ENCODE data around the gene POU5F1. TPM values are rescaled to one million over a fixed set of nuclear protein-coding genes. Genes with fewer than 3 reads are reported as not detected.

POU5F1 gene
- total RNA-seq, 2 experiments from 2014 or later, result 0.44 to 0.86 TPM

DNA sequence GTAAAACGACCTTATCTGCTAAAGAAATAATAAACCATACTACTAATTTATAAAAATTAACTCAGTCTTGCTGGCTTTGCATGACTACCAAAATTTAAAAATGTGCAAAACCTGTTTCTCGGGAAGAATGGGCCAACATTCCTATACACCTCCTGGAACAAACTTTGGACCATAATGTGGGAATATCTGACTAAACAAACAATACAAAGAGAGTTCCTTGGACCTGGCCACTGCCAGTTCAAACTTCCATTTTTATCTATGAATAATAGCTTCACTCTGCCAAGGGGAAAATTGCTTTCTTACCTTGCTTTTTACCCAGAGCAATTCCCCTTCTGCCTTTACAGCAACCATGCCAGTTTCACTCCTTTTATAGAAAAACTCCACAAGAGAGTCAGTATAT lies 38.7 kb upstream of the POU5F1 start:
- TF ChIP-seq, protein P1, sequence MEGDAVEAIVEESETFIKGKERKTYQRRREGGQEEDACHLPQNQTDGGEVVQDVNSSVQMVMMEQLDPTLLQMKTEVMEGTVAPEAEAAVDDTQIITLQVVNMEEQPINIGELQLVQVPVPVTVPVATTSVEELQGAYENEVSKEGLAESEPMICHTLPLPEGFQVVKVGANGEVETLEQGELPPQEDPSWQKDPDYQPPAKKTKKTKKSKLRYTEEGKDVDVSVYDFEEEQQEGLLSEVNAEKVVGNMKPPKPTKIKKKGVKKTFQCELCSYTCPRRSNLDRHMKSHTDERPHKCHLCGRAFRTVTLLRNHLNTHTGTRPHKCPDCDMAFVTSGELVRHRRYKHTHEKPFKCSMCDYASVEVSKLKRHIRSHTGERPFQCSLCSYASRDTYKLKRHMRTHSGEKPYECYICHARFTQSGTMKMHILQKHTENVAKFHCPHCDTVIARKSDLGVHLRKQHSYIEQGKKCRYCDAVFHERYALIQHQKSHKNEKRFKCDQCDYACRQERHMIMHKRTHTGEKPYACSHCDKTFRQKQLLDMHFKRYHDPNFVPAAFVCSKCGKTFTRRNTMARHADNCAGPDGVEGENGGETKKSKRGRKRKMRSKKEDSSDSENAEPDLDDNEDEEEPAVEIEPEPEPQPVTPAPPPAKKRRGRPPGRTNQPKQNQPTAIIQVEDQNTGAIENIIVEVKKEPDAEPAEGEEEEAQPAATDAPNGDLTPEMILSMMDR (conservative IDR thresholded peaks at IDR 0.05; ENCODE audit: low read length), result no peak
- TF ChIP-seq EZH2phosphoT487 (IDR thresholded peaks at IDR 0.05; ENCODE audit: borderline replicate concordance, low read depth, low read length), result no peak
- Histone ChIP-seq H3K4me1 (ENCODE audit: insufficient read depth, low read length, poor library complexity, severe bottlenecking) (peaks cover 30% of the 10 kb centered on the region), H3K27ac (ENCODE audit: low read depth, low read length, poor library complexity, severe bottlenecking) (no peak overlapping the region), H2AFZ (ENCODE audit: low read length) (no peak overlapping the region), H3K9me2 (ENCODE audit: insufficient read depth, low read length) (no peaks in the 10 kb centered on the region), H3K4me2 (ENCODE audit: low read length) (no peak overlapping the region), H3K4me3 (ENCODE audit: low read depth, low read length, poor library complexity, severe bottlenecking) (no peak overlapping the region), H3K79me2 (ENCODE audit: insufficient read depth, low read depth, low read length) (no peaks in the 10 kb centered on the region), H3K9me3 (ENCODE audit: low read length) (peaks cover under 1% of the 10 kb centered on the region; the same call in 1 of the 2 replicates), H3K36me3 (ENCODE audit: insufficient read depth, low read length) (no peaks in the 10 kb centered on the region), H4K20me1 (ENCODE audit: insufficient read depth, low read length) (no peaks in the 10 kb centered on the region)
- no TSS peak for BruUV-seq (replicated peaks)
- ChIA-PET CTCF (ENCODE audit: unreplicated experiment) (no interaction called here), POLR2A (interaction anchor here (1.6 kb wide), 1 partner anchor 9 kb away, joined by 8 read pairs; no protein-coding TSS in a partner anchor)
- intact Hi-C loops (cut with micrococcal nuclease; ENCODE audit: unreplicated experiment), result no loop called here
- DNase-seq (ENCODE audit: low spot score), result no peak

- BruUV-seq (replicated peaks), result no TSS peak
Measured at GRCh38 chr6:31208506-31208905, 38.0 kb upstream of the POU5F1 start.

GRCh38 chr6:31205638-31206037 lies 35.2 kb upstream of the POU5F1 start:
- intact Hi-C loops (cut with micrococcal nuclease; ENCODE audit: unreplicated experiment), result no loop called here
- H3K4me1 ChIP-seq (ENCODE audit: insufficient read depth, low read length, poor library complexity, severe bottlenecking), result peaks cover 61% of the 10 kb centered on the region
- no peak overlapping the region; the same call in 1 of the 2 replicates for H2AFZ ChIP-seq (ENCODE audit: low read length)
- H3K4me2 ChIP-seq (ENCODE audit: low read length), result 0 out of 2 replicates have a peak overlapping the region, but pooled peaks have one; percentile 28
- no peaks in the 10 kb centered on the region for H3K9me2 ChIP-seq (ENCODE audit: insufficient read depth, low read length)
- H3K36me3 ChIP-seq (ENCODE audit: insufficient read depth, low read length), result peaks cover 10% of the 10 kb centered on the region
- POLR2A ChIA-PET, result interaction anchor here (0.7 kb wide), 2 partner anchors 77 to 173 kb away, joined by 3 to 4 read pairs; no protein-coding TSS in a partner anchor
- no peak for DNase-seq (ENCODE audit: low spot score)
- no peak overlapping the region for H3K4me3 ChIP-seq (ENCODE audit: low read depth, low read length, poor library complexity, severe bottlenecking)
- BruUV-seq (replicated peaks), result no TSS peak
- TF ChIP-seq EZH2phosphoT487 (IDR thresholded peaks at IDR 0.05; ENCODE audit: borderline replicate concordance, low read depth, low read length), result no peak
- TF ChIP-seq, protein P1 (conservative IDR thresholded peaks at IDR 0.05; ENCODE audit: low read length), result no peak
- no peaks in the 10 kb centered on the region for H4K20me1 ChIP-seq (ENCODE audit: insufficient read depth, low read length)
- CTCF ChIA-PET (ENCODE audit: unreplicated experiment), result no interaction called here
- no peaks in the 10 kb centered on the region; the same call in 1 of the 2 replicates for H3K9me3 ChIP-seq (ENCODE audit: low read length)
- peak overlapping the region; percentile 9 for H3K27ac ChIP-seq (ENCODE audit: low read depth, low read length, poor library complexity, severe bottlenecking)
- peaks cover 5% of the 10 kb centered on the region; the same call in 1 of the 2 replicates for H3K79me2 ChIP-seq (ENCODE audit: insufficient read depth, low read depth, low read length)

More at GRCh38 chr6:31208506-31208905, 38.0 kb upstream of the POU5F1 start:
- H4K20me1 ChIP-seq (ENCODE audit: insufficient read depth, low read length), result no peaks in the 10 kb centered on the region
- H3K4me1 ChIP-seq (ENCODE audit: insufficient read depth, low read length, poor library complexity, severe bottlenecking), result peaks cover 36% of the 10 kb centered on the region
- POLR2A ChIA-PET, result interaction anchor here (0.6 to 1.6 kb wide), 2 partner anchors 10 to 703 kb away, joined by 7 to 8 read pairs; no protein-coding TSS in a partner anchor
- H3K4me2 ChIP-seq (ENCODE audit: low read length), result no peak overlapping the region
- H3K36me3 ChIP-seq (ENCODE audit: insufficient read depth, low read length), result no peaks in the 10 kb centered on the region
- no peaks in the 10 kb centered on the region for H3K9me3 ChIP-seq (ENCODE audit: low read length)
- no peak overlapping the region for H3K27ac ChIP-seq (ENCODE audit: low read depth, low read length, poor library complexity, severe bottlenecking)
- no peak overlapping the region for H3K4me3 ChIP-seq (ENCODE audit: low read depth, low read length, poor library complexity, severe bottlenecking)
- intact Hi-C loops (cut with micrococcal nuclease; ENCODE audit: unreplicated experiment), result no loop called here
- no peaks in the 10 kb centered on the region for H3K79me2 ChIP-seq (ENCODE audit: insufficient read depth, low read depth, low read length)
- H3K9me2 ChIP-seq (ENCODE audit: insufficient read depth, low read length), result no peaks in the 10 kb centered on the region
- CTCF ChIA-PET (ENCODE audit: unreplicated experiment), result no interaction called here
- no peak overlapping the region for H2AFZ ChIP-seq (ENCODE audit: low read length)
- TF ChIP-seq EZH2phosphoT487 (IDR thresholded peaks at IDR 0.05; ENCODE audit: borderline replicate concordance, low read depth, low read length), result no peak
- TF ChIP-seq, protein P1 (conservative IDR thresholded peaks at IDR 0.05; ENCODE audit: low read length), result no peak
- no peak for DNase-seq (ENCODE audit: low spot score)

All from OCI-LY7 (cell line).